GM21381 (cell line): ENCODE measurements around the gene KIF5A.

Experiments used
- ATAC-seq: cut with Tn5 transposase; IDR thresholded peaks from one replicate; pipeline ENCODE4 v1.9.1; 2021; ENCODE audit warnings: mild to moderate bottlenecking, moderate library complexity; ENCODE audit not compliant: unreplicated experiment

Gene KIF5A

GRCh38 chr12:57519796-57520052 lies 30.1 kb upstream of the KIF5A start:
- ATAC-seq = peak; percentile 1

GRCh38 chr12:57520053-57520818 lies 29.6 kb upstream of the KIF5A start, which contains the start of gene DDIT3:
DDIT3 (minus strand) TSS chr12:57520514; CDS start chr12:57517406, 3,108 bp downstream.
- ATAC-seq = peak; percentile 65

- no peak for ATAC-seq
Observed at GRCh38 chr12:57521525-57522010, 28.3 kb upstream of the KIF5A start.

- peak; percentile 37 for ATAC-seq
Observed at GRCh38 chr12:57522011-57522886, 27.6 kb upstream of the KIF5A start, which contains the start of gene MBD6. MBD6 (plus strand) TSS chr12:57522824; CDS start chr12:57524304, 1,480 bp downstream.

- ATAC-seq = no peak
Observed at GRCh38 chr12:57522887-57523705, 26.7 kb upstream of the KIF5A start.

GRCh38 chr12:57523706-57524614 lies 25.9 kb upstream of the KIF5A start:
- ATAC-seq = no peak

- ATAC-seq = no peak
Observed at GRCh38 chr12:57524814-57525614, 24.8 kb upstream of the KIF5A start.

- ATAC-seq = no peak
Observed at GRCh38 chr12:57525615-57526383, 24.0 kb upstream of the KIF5A start.

- ATAC-seq = no peak
Observed at GRCh38 chr12:57526477-57527126, 23.2 kb upstream of the KIF5A start.

- no peak for ATAC-seq
Observed at GRCh38 chr12:57527184-57527583, 22.7 kb upstream of the KIF5A start.

GRCh38 chr12:57528176-57528575 lies 21.7 kb upstream of the KIF5A start:
- ATAC-seq = no peak

GRCh38 chr12:57528831-57529555 lies 20.9 kb upstream of the KIF5A start:
- no peak for ATAC-seq

- no peak for ATAC-seq
Observed at GRCh38 chr12:57529831-57530230, 20.0 kb upstream of the KIF5A start.

- no peak for ATAC-seq
Observed at GRCh38 chr12:57530396-57531142, 19.3 kb upstream of the KIF5A start.

- no peak for ATAC-seq
Observed at GRCh38 chr12:57531836-57532235, 18.0 kb upstream of the KIF5A start.

GRCh38 chr12:57533108-57533507 lies 16.7 kb upstream of the KIF5A start:
- ATAC-seq = no peak

- ATAC-seq = no peak
Observed at GRCh38 chr12:57534250-57534649, 15.6 kb upstream of the KIF5A start.
